Endothelial cell of umbilical vein (primary cell): ENCODE measurements around the gene ZNF729.

Experiments
- CTCF ChIP-seq, 2 donors: IDR thresholded peaks; 1 replicate in 1 of 2; 2 replicates in 1 of 2; pipeline ENCODE4 v1.5.1; 2011; ENCODE audit warnings: low read length in 2 of 2, mild to moderate bottlenecking in 2 of 2, moderate library complexity in 2 of 2, control low read depth in 1 of 2, inconsistent platforms in 1 of 2, low read depth in 1 of 2; ENCODE audit not compliant: insufficient read depth in 1 of 2; ENCODE audit errors: extremely low read depth in 1 of 2
- FOS ChIP-seq: IDR thresholded peaks from 2 replicates; pipeline ENCODE4 v1.6.1; 2011; ENCODE audit warnings: mild to moderate bottlenecking, low read length, moderate library complexity, borderline replicate concordance; ENCODE audit not compliant: insufficient read depth
- POLR2A ChIP-seq: IDR thresholded peaks from 2 replicates; pipeline ENCODE4 v1.6.1; 2012; ENCODE audit warnings: low read depth, mild to moderate bottlenecking, control low read depth, low read length
- POLR2AphosphoS5 ChIP-seq: IDR thresholded peaks from 2 replicates; pipeline ENCODE4 v1.6.1; 2012; ENCODE audit warnings: low read depth, mild to moderate bottlenecking, control low read depth, low read length, moderate library complexity; ENCODE audit not compliant: insufficient read depth

GRCh38 chr19:22256856-22257255 lies 29.4 kb upstream of the ZNF729 start:
- no peak for TF ChIP-seq FOS
- TF ChIP-seq CTCF (IDR thresholded peaks at IDR 0.05; ENCODE audit: extremely low read depth in 1 of 2, insufficient read depth in 1 of 2, low read depth in 1 of 2, low read length in 2 of 2): no peak
- no peak for TF ChIP-seq POLR2AphosphoS5
- TF ChIP-seq POLR2A: no peak
